Body of pancreas (tissue), 4 donors: ENCODE data around the gene SLC22A23. TPM values are rescaled to one million over a fixed set of nuclear protein-coding genes. Genes with fewer than 3 reads are reported as not detected.

ENCODE experiments used
- ATAC-seq: fragments of 150-250 bp; one replicate; pipeline ENCODE4 v1.9.1; 2016
- DNase-seq, 4 donors: peaks; one replicate each; pipeline ENCODE4 v3.0.0-alpha.2; 2019
- H3K27ac ChIP-seq, 4 donors: fragments of 200-600 bp; sonication (generic); 1 replicate in 3 of 4; 2 replicates in 1 of 4; pipeline versions ENCODE4 v1.5.1 to v1.6.1; 2016 to 2019; ENCODE audit warnings: mild to moderate bottlenecking in 1 of 4, mixed read lengths in 1 of 4, moderate library complexity in 1 of 4
- H3K27me3 ChIP-seq, 2 donors: fragments of 200-600 bp; sonication (generic); one replicate each; pipeline ENCODE4 v1.6.0; 2016; ENCODE audit warnings: mild to moderate bottlenecking in 1 of 2
- H3K36me3 ChIP-seq, 2 donors: fragments of 200-600 bp; sonication (generic); replicated peaks in 1 of 2; 2 replicates each; pipeline ENCODE4 v1.5.1; 2016; ENCODE audit warnings: low read depth in 2 of 2; ENCODE audit not compliant: insufficient read depth in 1 of 2
- H3K4me1 ChIP-seq: fragments of 200-600 bp; sonication (generic); one replicate; pipeline ENCODE4 v1.6.0; 2016
- H3K4me3 ChIP-seq, 2 donors: fragments of 200-600 bp; sonication (generic); 1 replicate in 1 of 2; 2 replicates in 1 of 2; pipeline ENCODE4 v1.5.1; 2016 to 2019
- H3K9me3 ChIP-seq, 3 donors: fragments of 200-600 bp; sonication (generic); 1 replicate in 2 of 3; 2 replicates in 1 of 3; pipeline ENCODE4 v1.5.1; 2016
- POLR2A ChIP-seq, 3 donors: fragments of 450-650 bp; IDR thresholded peaks; one replicate each; pipeline ENCODE4 v1.6.1; 2016; ENCODE audit warnings: antibody characterized with exemption in 3 of 3, mild to moderate bottlenecking in 2 of 3
- WGBS, 2 donors: methylation state at CpG; one replicate each; pipeline ENCODE4 v1.1.5; 2017; 5-methylcytosine and 5-hydroxymethylcytosine counted together
- intact Hi-C: fragments of 100-400 bp; cut with DNase I; formaldehyde crosslinking; loops from one replicate; pipeline ENCODE4 v1.15.1; 2023
- total RNA-seq, 2 donors: library from RNA; depleted of rRNA; stranded (reverse); fragments of >200 nt; gene quantifications; one replicate each; pipeline ENCODE4 v1.1.0, GENCODE V29; 2016
- TF ChIP-seq, protein P1 (sequence below), 7 experiments: fragments of 450-650 bp in 4 of 7; fragments of 200-600 bp in 3 of 7; sonication (generic) in 3 of 7; IDR thresholded peaks; one replicate each; pipeline ENCODE4 v1.5.1; 2016 to 2019; ENCODE audit warnings: antibody characterized with exemption in 7 of 7

The SLC22A23 gene
- total RNA-seq, 2 donors from 2014 or later: 20.4 to 32.2 TPM

GRCh38 chr6:3363296-3364025, 93.4 kb downstream of the SLC22A23 start:
- H3K9me3 ChIP-seq: no peaks in the 10 kb centered on the region
- 2 to 28% methylated on average over 6 to 10 of the region's 10 CpGs for WGBS, 2 donors
- peak; percentile 99 for ATAC-seq
- intact Hi-C loops: no loop called here
- H3K4me3 ChIP-seq: no peak overlapping the region
- TF ChIP-seq, protein P1, sequence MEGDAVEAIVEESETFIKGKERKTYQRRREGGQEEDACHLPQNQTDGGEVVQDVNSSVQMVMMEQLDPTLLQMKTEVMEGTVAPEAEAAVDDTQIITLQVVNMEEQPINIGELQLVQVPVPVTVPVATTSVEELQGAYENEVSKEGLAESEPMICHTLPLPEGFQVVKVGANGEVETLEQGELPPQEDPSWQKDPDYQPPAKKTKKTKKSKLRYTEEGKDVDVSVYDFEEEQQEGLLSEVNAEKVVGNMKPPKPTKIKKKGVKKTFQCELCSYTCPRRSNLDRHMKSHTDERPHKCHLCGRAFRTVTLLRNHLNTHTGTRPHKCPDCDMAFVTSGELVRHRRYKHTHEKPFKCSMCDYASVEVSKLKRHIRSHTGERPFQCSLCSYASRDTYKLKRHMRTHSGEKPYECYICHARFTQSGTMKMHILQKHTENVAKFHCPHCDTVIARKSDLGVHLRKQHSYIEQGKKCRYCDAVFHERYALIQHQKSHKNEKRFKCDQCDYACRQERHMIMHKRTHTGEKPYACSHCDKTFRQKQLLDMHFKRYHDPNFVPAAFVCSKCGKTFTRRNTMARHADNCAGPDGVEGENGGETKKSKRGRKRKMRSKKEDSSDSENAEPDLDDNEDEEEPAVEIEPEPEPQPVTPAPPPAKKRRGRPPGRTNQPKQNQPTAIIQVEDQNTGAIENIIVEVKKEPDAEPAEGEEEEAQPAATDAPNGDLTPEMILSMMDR (IDR thresholded peaks at IDR 0.05): no peak
- TF ChIP-seq POLR2A (IDR thresholded peaks at IDR 0.05): peak in 2 of 3 donors; percentile 47 to 52
- peaks cover 36% of the 10 kb centered on the region for H3K4me1 ChIP-seq
- no peaks in the 10 kb centered on the region for H3K36me3 ChIP-seq
- peak; percentile 93 to 97 (median 97) for DNase-seq
- no peaks in the 10 kb centered on the region for H3K27me3 ChIP-seq
- peak overlapping the region; percentile 88 to 93 (median 92) for H3K27ac ChIP-seq

DNA sequence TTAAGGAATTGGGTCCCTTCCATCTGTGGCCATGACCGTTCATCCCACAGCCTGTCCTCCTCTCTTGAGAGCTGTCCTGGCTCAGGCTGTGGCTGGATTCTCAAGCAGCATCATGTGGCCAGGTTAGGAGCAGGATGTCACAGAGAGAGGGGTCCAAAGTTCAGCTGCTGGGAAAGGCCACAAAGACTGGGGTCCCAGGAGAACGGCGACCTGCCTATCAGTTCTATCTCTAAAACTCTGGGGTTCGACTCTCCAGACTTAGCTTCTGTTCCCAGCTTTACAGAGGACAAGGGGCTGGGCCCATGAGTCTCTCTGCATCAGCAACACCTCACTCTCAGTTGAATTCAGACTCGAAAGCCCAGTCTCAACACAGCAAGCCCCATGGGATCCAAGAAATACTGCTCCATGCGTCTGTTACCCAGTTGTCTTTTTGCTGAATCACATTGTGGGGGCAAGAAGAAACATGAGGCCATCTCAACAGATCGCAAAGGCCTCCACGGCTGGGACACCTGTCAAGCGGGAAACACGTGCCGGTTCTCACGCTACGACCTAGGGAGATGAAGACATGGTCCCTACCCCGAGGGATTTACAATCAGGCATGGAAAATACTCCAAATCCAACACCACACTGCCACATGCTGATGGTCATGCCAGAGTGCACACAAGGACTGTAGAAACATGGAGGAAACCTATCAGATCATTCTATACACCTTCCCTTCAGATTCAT, 95.4 kb downstream of the SLC22A23 start:
- no peaks in the 10 kb centered on the region for H3K27me3 ChIP-seq
- 72 to 75% methylated on average over 13 to 14 of the region's 14 CpGs for WGBS, 2 donors
- no peak overlapping the region for H3K4me3 ChIP-seq
- no peak for DNase-seq
- intact Hi-C loops: no loop called here
- H3K27ac ChIP-seq: peak overlapping the region in 2 of 4 donors; percentile 23 to 28
- no peak for ATAC-seq
- peaks cover 46% of the 10 kb centered on the region for H3K4me1 ChIP-seq
- no peaks in the 10 kb centered on the region for H3K9me3 ChIP-seq
- TF ChIP-seq POLR2A (IDR thresholded peaks at IDR 0.05): no peak
- TF ChIP-seq, protein P1 (IDR thresholded peaks at IDR 0.05): no peak
- no peaks in the 10 kb centered on the region for H3K36me3 ChIP-seq

DNA sequence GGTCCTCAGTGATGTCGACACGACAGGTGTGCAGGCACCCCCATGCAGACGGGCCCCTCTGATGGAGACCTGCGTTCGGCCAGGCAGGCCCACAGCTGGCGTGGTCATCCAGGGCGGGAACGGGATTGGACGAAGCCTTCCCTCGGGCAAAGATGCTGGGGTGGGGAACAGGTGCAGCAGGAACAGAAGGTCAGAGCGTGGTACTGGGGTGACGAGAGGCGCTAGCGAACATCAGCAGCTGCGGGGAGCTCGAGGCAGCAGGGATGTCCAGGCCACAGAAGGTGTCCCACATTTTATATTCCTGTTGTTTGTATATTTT, 96.2 kb downstream of the SLC22A23 start:
- no peaks in the 10 kb centered on the region for H3K36me3 ChIP-seq
- intact Hi-C loops: no loop called here
- TF ChIP-seq, protein P1 (IDR thresholded peaks at IDR 0.05): no peak
- TF ChIP-seq POLR2A (IDR thresholded peaks at IDR 0.05): no peak
- no peak overlapping the region for H3K4me3 ChIP-seq
- peaks cover 51% of the 10 kb centered on the region for H3K4me1 ChIP-seq
- no peak overlapping the region for H3K27ac ChIP-seq
- 91 to 95% methylated on average over 14 to 16 of the region's 16 CpGs for WGBS, 2 donors
- DNase-seq: no peak
- ATAC-seq: no peak
- H3K27me3 ChIP-seq: no peaks in the 10 kb centered on the region
- no peaks in the 10 kb centered on the region for H3K9me3 ChIP-seq

DNA sequence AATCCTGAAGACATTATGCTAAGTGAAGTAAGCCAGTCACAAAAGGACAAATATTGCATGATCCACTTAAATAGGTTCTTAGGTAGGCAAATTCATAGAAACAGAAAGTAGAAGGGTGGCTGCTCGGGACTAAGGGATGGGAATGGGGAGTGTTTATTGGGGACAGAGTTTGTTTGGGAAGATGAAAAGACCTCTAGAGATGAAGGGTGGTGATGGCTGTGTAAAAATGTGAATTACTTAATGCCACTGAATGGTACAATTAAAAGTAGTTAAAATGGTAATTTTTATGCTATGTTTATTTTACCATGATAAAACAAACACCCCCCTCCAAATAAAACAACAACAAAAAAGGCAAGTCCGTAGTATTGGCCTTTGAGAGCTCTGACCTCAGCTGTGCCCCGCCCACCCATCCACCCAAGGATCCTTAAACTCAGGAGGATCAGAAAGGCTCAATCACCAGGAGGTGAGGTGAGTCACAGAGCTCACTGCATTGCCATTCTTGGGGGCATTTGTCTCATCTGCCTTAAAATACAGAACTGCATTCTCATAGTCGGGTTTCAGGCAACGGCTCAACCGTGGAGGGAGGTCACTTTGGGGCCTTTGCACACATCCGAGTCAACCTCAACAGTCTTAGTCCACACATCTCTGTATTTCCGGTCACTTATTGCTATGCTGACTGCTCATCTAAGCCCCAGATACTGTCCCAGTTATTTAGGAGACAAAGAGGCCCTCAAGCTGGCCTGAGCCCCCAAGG, 96.7 kb downstream of the SLC22A23 start:
- Histone ChIP-seq H3K36me3 (no peaks in the 10 kb centered on the region), H3K9me3 (no peaks in the 10 kb centered on the region), H3K4me3 (no peak overlapping the region), H3K4me1 (peaks cover 57% of the 10 kb centered on the region), H3K27ac (no peak overlapping the region), H3K27me3 (no peaks in the 10 kb centered on the region)
- no peak for DNase-seq
- TF ChIP-seq, protein P1 (IDR thresholded peaks at IDR 0.05): no peak
- no peak for TF ChIP-seq POLR2A (IDR thresholded peaks at IDR 0.05)
- intact Hi-C loops: no loop called here
- no peak for ATAC-seq
- WGBS, 2 donors: 87 to 91% methylated on average over 8 of the region's 8 CpGs
